Fibroblast of lung (primary cell): Measurements from ENCODE around the gene FAM78A. TPM values are rescaled to one million over a fixed set of nuclear protein-coding genes. Genes with fewer than 3 reads are reported as not detected.

Source experiments
- DNase-seq, 2 donors: peaks; one replicate each; pipeline versions ENCODE4 v3.0.0 to v3.0.0-alpha.2; 2010; ENCODE audit warnings: low read depth in 2 of 2
- H2AFZ ChIP-seq: 2 replicates; pipeline ENCODE4 v1.5.1; 2012; ENCODE audit warnings: low read length, control low read depth, inconsistent platforms
- H3K27ac ChIP-seq: 2 replicates; pipeline ENCODE4 v1.5.1; 2011; ENCODE audit warnings: low read length, control low read depth; ENCODE audit not compliant: insufficient read depth
- H3K27me3 ChIP-seq: 2 replicates; pipeline ENCODE4 v1.5.1; 2011; ENCODE audit warnings: mild to moderate bottlenecking, low read length; ENCODE audit not compliant: control insufficient read depth, insufficient read depth
- H3K36me3 ChIP-seq: 2 replicates; pipeline ENCODE4 v1.5.1; 2011; ENCODE audit warnings: low read length; ENCODE audit not compliant: control insufficient read depth, insufficient read depth
- H3K4me1 ChIP-seq: 2 replicates; pipeline ENCODE4 v1.5.1; 2011; ENCODE audit warnings: low read length; ENCODE audit not compliant: control insufficient read depth, insufficient read depth; ENCODE audit errors: extremely low read depth
- H3K4me2 ChIP-seq: 2 replicates; pipeline ENCODE4 v1.5.1; 2011; ENCODE audit warnings: low read length, control low read depth; ENCODE audit not compliant: insufficient read depth; ENCODE audit errors: extremely low read depth
- H3K4me3 ChIP-seq, 4 experiments: fragments of 200-600 bp in 1 of 4; sonication (generic) in 1 of 4; replicated peaks in 1 of 4; 2 replicates each; pipeline ENCODE4 v1.5.1; 2011 to 2016; ENCODE audit warnings: low read length in 4 of 4, low read depth in 3 of 4, mild to moderate bottlenecking in 3 of 4, control low read depth in 2 of 4, inconsistent platforms in 1 of 4, mixed read lengths in 1 of 4; ENCODE audit not compliant: insufficient read depth in 1 of 4; ENCODE audit errors: control extremely low read depth in 1 of 4
- H3K79me2 ChIP-seq: 2 replicates; pipeline ENCODE4 v1.5.1; 2012; ENCODE audit warnings: mild to moderate bottlenecking, low read length, inconsistent platforms; ENCODE audit not compliant: control insufficient read depth, insufficient read depth
- H3K9ac ChIP-seq: 2 replicates; pipeline ENCODE4 v1.5.1; 2011; ENCODE audit warnings: mild to moderate bottlenecking, low read length, control low read depth; ENCODE audit not compliant: insufficient read depth
- H3K9me3 ChIP-seq: 2 replicates; pipeline ENCODE4 v1.5.1; 2012; ENCODE audit warnings: low read depth, low read length; ENCODE audit not compliant: control insufficient read depth, insufficient read depth
- H4K20me1 ChIP-seq: 2 replicates; pipeline ENCODE4 v1.5.1; 2011; ENCODE audit warnings: low read length; ENCODE audit not compliant: control insufficient read depth, insufficient read depth; ENCODE audit errors: extremely low read depth
- EZH2 ChIP-seq: IDR thresholded peaks from 2 replicates; pipeline ENCODE4 v1.5.1; 2012; ENCODE audit warnings: low read length, control low read depth, mild to moderate bottlenecking; ENCODE audit errors: missing control alignments
- polyA plus RNA-seq, 2 donors: library from polyadenylated mRNA; depleted of rRNA in 1 of 2; stranded (reverse) in 1 of 2; unstranded in 1 of 2; fragments of >200 nt; gene quantifications; 2 replicates each; pipeline ENCODE4 v1.2.1, GENCODE V29; 2011 to 2012; ENCODE audit warnings: missing spikeins in 1 of 2
- total RNA-seq: library from RNA; depleted of rRNA; stranded (reverse); fragments of >200 nt; gene quantifications from 2 replicates; pipeline ENCODE4 v1.2.1, GENCODE V29; 2014
- TF ChIP-seq, protein P1 (sequence below), 2 donors: IDR thresholded peaks in 1 of 2; conservative IDR thresholded peaks in 1 of 2; 1 replicate in 1 of 2; 2 replicates in 1 of 2; pipeline ENCODE4 v1.5.1; 2011 to 2012; ENCODE audit warnings: low read length in 2 of 2, control low read depth in 1 of 2, inconsistent platforms in 1 of 2, low read depth in 1 of 2, mild to moderate bottlenecking in 1 of 2

Gene FAM78A
- total and polyA plus RNA-seq, 2 donors (not counting 1 experiment from before 2014, with no cell fraction given) = 0.26 to 0.33 TPM

DNA sequence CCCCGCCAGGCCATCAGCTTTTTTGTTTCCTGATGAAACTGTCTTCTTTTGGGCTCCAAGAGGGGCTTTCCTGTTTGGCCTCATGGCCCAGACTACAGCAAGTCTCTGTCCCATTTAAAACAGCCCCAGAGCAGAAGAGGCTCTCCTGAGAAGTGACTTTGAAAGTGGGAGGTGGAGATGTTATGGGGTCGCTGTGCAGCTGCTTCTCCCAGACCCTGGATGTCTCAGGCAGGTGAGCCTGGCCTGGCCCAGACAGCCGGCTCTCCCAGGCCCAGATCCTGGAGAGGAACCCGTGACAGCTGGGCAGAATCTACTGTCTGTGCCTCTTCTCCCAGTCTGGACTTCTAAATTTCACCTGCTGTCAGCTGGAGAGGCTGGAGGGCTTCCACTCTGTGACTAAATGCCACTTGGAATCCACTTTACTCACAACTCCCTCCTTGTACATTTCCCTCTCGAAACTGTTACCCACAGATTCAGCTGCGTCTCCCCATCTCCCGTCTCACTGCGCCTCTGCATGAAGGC, 20.6 kb downstream of the FAM78A start:
- no peak for DNase-seq
- H3K4me3 ChIP-seq = no peak overlapping the region
- H3K79me2 ChIP-seq = no peaks in the 10 kb centered on the region
- no peaks in the 10 kb centered on the region for H3K27me3 ChIP-seq
- no peak overlapping the region for H3K4me2 ChIP-seq
- no peak overlapping the region for H3K9ac ChIP-seq
- H4K20me1 ChIP-seq = no peaks in the 10 kb centered on the region
- no peaks in the 10 kb centered on the region for H3K36me3 ChIP-seq
- H3K9me3 ChIP-seq = no peaks in the 10 kb centered on the region
- H2AFZ ChIP-seq = peak overlapping the region; percentile 94
- TF ChIP-seq EZH2 = no peak
- TF ChIP-seq, protein P1, sequence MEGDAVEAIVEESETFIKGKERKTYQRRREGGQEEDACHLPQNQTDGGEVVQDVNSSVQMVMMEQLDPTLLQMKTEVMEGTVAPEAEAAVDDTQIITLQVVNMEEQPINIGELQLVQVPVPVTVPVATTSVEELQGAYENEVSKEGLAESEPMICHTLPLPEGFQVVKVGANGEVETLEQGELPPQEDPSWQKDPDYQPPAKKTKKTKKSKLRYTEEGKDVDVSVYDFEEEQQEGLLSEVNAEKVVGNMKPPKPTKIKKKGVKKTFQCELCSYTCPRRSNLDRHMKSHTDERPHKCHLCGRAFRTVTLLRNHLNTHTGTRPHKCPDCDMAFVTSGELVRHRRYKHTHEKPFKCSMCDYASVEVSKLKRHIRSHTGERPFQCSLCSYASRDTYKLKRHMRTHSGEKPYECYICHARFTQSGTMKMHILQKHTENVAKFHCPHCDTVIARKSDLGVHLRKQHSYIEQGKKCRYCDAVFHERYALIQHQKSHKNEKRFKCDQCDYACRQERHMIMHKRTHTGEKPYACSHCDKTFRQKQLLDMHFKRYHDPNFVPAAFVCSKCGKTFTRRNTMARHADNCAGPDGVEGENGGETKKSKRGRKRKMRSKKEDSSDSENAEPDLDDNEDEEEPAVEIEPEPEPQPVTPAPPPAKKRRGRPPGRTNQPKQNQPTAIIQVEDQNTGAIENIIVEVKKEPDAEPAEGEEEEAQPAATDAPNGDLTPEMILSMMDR (conservative IDR thresholded peaks at IDR 0.05 in 1 of 2, IDR thresholded peaks at IDR 0.05 in 1 of 2; ENCODE audit: low read depth in 1 of 2, low read length in 2 of 2) = no peak
- peaks cover 10% of the 10 kb centered on the region for H3K4me1 ChIP-seq
- no peak overlapping the region for H3K27ac ChIP-seq

DNA sequence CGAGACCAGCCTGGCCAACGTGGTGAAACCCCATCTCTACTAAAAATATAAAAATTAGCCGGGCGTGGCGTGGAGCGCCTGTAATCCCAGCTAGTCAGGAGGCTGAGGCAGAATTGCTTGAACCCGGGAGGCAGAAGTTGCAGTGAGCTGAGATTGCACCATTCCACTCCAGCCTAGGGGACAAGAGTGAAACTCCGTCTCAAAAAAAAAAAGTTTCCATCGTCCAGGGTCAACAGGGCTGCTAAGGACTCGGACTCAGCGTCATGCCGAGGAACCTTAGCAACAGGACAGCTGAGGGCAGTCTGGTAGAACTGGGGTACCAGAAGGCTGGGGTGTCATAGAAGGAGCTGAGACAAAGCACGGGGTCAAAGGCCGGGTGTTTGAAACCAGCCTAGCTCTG, 21.7 kb downstream of the FAM78A start:
- H3K9ac ChIP-seq = no peak overlapping the region
- H3K27me3 ChIP-seq = no peaks in the 10 kb centered on the region
- no peak overlapping the region for H3K27ac ChIP-seq
- no peaks in the 10 kb centered on the region for H4K20me1 ChIP-seq
- no peak overlapping the region for H3K4me3 ChIP-seq
- no peak overlapping the region for H3K4me2 ChIP-seq
- no peaks in the 10 kb centered on the region for H3K79me2 ChIP-seq
- no peak overlapping the region for H2AFZ ChIP-seq
- no peaks in the 10 kb centered on the region for H3K36me3 ChIP-seq
- H3K9me3 ChIP-seq = no peaks in the 10 kb centered on the region
- peaks cover 10% of the 10 kb centered on the region for H3K4me1 ChIP-seq
- no peak for DNase-seq
- TF ChIP-seq, protein P1 (conservative IDR thresholded peaks at IDR 0.05 in 1 of 2, IDR thresholded peaks at IDR 0.05 in 1 of 2; ENCODE audit: low read depth in 1 of 2, low read length in 2 of 2) = no peak
- no peak for TF ChIP-seq EZH2

DNA sequence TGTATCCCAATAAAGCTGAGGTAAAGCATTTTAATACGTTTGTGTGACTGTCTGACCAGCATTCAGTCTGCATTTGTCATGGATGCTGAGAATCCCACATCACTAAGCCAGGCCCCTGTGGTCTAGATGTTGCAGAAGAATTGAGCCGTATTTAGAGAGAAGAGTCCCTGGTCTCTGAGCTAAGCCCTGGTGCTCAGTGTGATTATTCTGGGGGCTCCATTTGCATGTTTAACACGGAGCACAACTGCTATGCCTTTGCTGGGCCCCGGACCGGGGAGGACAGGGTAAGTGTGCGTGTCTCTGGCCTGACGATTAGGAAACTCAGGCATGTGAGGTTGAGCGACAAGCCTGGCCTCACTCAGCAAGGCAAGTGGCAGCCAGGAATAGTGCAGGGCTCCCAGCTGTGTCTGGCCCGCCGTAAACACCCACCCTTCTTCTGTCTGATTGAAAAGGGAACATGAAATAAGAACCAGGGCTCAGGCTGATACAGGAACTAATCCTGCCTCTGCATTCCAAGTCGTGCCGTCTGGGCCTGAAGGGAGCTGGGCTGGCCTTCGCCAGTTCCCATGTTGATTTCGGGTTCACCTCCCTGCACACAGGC, 22.3 kb downstream of the FAM78A start:
- no peaks in the 10 kb centered on the region for H3K27me3 ChIP-seq
- H3K36me3 ChIP-seq = no peaks in the 10 kb centered on the region
- H3K4me3 ChIP-seq = no peak overlapping the region
- no peak for TF ChIP-seq EZH2
- TF ChIP-seq, protein P1 (conservative IDR thresholded peaks at IDR 0.05 in 1 of 2, IDR thresholded peaks at IDR 0.05 in 1 of 2; ENCODE audit: low read depth in 1 of 2, low read length in 2 of 2) = no peak
- H3K79me2 ChIP-seq = no peaks in the 10 kb centered on the region
- H3K27ac ChIP-seq = no peak overlapping the region
- H4K20me1 ChIP-seq = no peaks in the 10 kb centered on the region
- H3K9ac ChIP-seq = no peak overlapping the region
- no peak overlapping the region for H3K4me2 ChIP-seq
- peaks cover 10% of the 10 kb centered on the region for H3K4me1 ChIP-seq
- no peaks in the 10 kb centered on the region for H3K9me3 ChIP-seq
- peak in 1 of 2 donors; percentile 68 for DNase-seq
- no peak overlapping the region for H2AFZ ChIP-seq
